ENCODE measurements around the gene CLDN9. TPM values are rescaled to one million over a fixed set of nuclear protein-coding genes. Genes with fewer than 3 reads are reported as not detected.
"Not testable (repeated sequence)": the region's sequence is repeated elsewhere in the genome, so short reads cannot be mapped to it uniquely, and the experiment has no call there.

CLDN9 gene
- total RNA-seq, 1 donor from 2014 or later, result not detected

DNA sequence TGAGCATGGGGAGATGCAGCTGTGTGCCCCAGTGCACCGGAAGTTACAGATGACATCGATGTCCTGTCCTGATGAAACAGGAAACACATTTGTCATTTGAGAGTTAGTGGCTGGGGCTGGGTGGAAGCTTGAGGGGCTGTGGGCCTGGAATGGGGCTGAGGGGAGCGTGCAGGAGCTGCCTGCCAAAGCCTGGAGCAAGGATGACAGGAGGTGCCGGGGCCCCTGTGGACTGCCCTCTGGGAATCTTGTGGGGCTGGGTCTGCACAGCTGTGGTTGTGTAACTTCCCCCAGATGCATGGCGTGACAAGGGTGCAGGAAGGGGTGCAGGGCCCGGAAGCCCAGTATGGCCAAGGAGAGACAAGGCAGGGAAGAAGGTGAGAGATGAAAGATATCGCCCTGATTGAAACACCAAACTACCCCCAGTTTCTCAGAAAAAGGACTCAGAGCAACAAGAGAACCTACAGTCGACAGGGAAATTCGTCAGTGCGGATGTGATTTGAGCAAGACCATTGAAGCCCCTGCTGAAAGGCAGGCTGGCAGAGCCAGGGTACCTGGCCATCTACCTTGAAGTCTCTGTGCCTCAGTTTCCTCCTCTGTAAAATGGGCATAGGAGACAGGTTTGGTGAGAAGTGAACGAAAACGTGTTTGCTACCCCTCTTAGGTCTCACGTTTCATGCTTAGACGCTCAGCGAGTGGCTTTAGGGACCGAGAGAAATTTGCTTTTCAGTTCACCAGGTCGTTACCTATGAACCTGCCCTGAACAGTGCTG is 42.4 kb downstream of the CLDN9 start:
- no peaks in the 10 kb centered on the region for H3K9me3 Mint-ChIP-seq (ENCODE audit: low read depth)
- no peak for DNase-seq (ENCODE audit: low spot score)
- H3K27ac Mint-ChIP-seq (ENCODE audit: unreplicated experiment), result no peak overlapping the region
- H3K4me1 Mint-ChIP-seq (ENCODE audit: low read depth), result peaks cover 11% of the 10 kb centered on the region
- no peak overlapping the region for H3K4me3 Mint-ChIP-seq (ENCODE audit: unreplicated experiment)
- TF ChIP-seq, protein P1, sequence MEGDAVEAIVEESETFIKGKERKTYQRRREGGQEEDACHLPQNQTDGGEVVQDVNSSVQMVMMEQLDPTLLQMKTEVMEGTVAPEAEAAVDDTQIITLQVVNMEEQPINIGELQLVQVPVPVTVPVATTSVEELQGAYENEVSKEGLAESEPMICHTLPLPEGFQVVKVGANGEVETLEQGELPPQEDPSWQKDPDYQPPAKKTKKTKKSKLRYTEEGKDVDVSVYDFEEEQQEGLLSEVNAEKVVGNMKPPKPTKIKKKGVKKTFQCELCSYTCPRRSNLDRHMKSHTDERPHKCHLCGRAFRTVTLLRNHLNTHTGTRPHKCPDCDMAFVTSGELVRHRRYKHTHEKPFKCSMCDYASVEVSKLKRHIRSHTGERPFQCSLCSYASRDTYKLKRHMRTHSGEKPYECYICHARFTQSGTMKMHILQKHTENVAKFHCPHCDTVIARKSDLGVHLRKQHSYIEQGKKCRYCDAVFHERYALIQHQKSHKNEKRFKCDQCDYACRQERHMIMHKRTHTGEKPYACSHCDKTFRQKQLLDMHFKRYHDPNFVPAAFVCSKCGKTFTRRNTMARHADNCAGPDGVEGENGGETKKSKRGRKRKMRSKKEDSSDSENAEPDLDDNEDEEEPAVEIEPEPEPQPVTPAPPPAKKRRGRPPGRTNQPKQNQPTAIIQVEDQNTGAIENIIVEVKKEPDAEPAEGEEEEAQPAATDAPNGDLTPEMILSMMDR (IDR thresholded peaks at IDR 0.05), result no peak
- peaks cover 9% of the 10 kb centered on the region for H3K36me3 Mint-ChIP-seq (ENCODE audit: low read depth)
- H3K27me3 Mint-ChIP-seq (ENCODE audit: low read depth), result peaks cover 10% of the 10 kb centered on the region

DNA sequence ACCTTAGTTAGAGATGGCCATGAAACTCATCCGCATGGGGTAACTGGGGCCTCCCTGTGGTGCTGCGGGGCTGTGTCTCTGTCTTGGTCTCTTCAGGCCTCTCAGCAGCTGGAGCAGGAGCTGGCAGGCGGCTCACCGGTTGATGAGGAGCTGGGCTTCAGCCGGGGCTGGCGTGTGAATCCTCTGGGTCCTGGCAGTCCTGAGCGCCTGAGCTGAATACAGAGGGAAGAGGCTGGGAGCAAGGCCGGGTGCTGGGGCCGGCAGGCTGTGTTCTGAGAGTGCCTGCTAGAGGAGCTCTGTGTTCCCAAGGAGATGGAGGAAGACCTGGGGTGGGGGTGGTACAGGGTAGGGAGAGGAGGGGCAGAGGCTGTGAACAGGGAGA is 43.0 kb downstream of the CLDN9 start:
- H3K27me3 Mint-ChIP-seq (ENCODE audit: low read depth); H3K4me3 Mint-ChIP-seq (ENCODE audit: unreplicated experiment); H3K27ac Mint-ChIP-seq (ENCODE audit: unreplicated experiment); DNase-seq (ENCODE audit: low spot score); H3K9me3 Mint-ChIP-seq (ENCODE audit: low read depth); H3K36me3 Mint-ChIP-seq (ENCODE audit: low read depth): not testable (repeated sequence)
- H3K4me1 Mint-ChIP-seq (ENCODE audit: low read depth), result peaks cover 14% of the 10 kb centered on the region

DNA sequence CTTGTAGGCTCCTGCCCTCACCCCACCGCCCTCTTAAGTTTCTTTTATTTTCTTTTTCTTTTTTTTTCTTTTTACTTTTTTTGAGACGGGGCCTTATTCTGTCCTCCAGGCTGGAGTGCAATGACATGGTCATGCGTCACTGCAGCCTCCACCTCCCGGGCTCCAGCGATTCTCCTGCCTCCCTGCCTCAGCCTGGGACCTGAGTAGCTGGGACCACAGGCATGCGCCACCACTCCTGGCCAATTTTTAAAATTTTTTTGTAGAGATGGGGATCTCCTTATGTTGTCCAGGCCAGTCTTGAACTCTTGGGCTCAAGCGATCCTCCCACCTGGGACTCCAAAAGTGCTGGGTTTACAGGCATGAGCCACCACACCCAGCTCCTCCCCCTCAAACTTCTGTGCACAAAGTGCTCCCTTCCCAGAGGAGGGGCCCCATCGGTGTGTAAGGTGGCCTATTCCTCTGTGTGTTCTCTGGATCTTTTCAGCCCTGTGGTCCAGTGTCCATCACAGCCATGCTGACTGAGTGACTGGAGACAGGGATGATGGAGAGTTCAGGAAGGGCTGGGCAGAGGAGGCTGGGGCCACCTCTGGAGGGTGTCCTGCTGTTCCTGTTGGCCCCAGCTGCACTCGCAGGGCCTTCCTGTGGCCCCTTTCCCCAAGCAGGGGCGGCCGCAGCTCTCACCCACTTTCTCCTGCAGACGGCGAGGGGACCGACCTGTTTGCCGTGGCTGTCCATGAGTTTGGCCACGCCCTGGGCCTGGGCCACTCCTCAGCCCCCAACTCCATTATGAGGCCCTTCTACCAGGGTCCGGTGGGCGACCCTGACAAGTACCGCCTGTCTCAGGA is 43.8 kb downstream of the CLDN9 start:
- peaks cover 9% of the 10 kb centered on the region for H3K36me3 Mint-ChIP-seq (ENCODE audit: low read depth)
- H3K27me3 Mint-ChIP-seq (ENCODE audit: low read depth), result peaks cover 4% of the 10 kb centered on the region
- H3K27ac Mint-ChIP-seq (ENCODE audit: unreplicated experiment), result no peak overlapping the region
- TF ChIP-seq, protein P1 (IDR thresholded peaks at IDR 0.05), result no peak
- peaks cover 14% of the 10 kb centered on the region for H3K4me1 Mint-ChIP-seq (ENCODE audit: low read depth)
- no peak for DNase-seq (ENCODE audit: low spot score)
- no peak overlapping the region for H3K4me3 Mint-ChIP-seq (ENCODE audit: unreplicated experiment)
- H3K9me3 Mint-ChIP-seq (ENCODE audit: low read depth), result no peaks in the 10 kb centered on the region

DNA sequence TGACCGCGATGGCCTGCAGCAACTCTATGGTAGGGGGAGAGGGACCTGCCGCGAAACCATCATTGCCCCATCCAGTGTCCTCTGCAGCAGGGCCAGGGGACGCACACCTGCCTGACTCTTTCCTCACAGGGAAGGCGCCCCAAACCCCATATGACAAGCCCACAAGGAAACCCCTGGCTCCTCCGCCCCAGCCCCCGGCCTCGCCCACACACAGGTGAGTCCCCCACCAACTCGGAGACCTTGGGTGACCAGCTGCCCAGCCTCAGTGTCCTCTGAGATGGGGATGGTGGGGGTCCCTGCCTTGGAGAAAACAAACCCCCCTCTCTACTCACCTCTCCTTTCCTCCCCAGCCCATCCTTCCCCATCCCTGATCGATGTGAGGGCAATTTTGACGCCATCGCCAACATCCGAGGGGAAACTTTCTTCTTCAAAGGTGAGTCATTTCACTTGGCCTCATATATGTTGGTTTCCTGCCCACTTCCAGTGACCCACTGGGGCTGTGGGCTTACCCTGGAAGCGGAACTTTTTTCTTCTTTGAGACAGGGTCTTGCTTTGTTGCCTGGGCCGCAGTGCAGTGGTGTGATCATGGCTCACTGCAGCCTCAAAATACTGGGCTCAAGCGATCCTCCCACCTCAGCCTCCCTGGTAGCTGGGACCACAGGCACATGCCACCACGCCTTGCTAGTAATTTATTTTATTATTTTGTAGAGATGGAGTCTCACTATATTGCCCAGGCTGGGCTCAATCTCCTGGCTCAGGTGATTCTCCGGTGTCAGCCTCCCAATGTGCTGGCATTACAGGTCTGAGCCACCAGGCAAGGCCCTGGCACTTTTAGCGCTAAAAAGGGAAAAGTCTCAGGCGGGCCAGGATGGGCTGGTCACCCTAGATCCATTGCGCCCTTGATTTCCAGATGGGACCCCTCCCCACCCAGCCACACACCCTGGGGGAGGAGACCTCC is 44.7 kb downstream of the CLDN9 start:
- no peaks in the 10 kb centered on the region for H3K27me3 Mint-ChIP-seq (ENCODE audit: low read depth)
- no peak overlapping the region for H3K27ac Mint-ChIP-seq (ENCODE audit: unreplicated experiment)
- no peak overlapping the region for H3K4me3 Mint-ChIP-seq (ENCODE audit: unreplicated experiment)
- H3K4me1 Mint-ChIP-seq (ENCODE audit: low read depth), result peaks cover 14% of the 10 kb centered on the region
- H3K9me3 Mint-ChIP-seq (ENCODE audit: low read depth), result no peaks in the 10 kb centered on the region
- TF ChIP-seq, protein P1 (IDR thresholded peaks at IDR 0.05), result no peak
- H3K36me3 Mint-ChIP-seq (ENCODE audit: low read depth), result peaks cover 9% of the 10 kb centered on the region
- DNase-seq (ENCODE audit: low spot score), result no peak

DNA sequence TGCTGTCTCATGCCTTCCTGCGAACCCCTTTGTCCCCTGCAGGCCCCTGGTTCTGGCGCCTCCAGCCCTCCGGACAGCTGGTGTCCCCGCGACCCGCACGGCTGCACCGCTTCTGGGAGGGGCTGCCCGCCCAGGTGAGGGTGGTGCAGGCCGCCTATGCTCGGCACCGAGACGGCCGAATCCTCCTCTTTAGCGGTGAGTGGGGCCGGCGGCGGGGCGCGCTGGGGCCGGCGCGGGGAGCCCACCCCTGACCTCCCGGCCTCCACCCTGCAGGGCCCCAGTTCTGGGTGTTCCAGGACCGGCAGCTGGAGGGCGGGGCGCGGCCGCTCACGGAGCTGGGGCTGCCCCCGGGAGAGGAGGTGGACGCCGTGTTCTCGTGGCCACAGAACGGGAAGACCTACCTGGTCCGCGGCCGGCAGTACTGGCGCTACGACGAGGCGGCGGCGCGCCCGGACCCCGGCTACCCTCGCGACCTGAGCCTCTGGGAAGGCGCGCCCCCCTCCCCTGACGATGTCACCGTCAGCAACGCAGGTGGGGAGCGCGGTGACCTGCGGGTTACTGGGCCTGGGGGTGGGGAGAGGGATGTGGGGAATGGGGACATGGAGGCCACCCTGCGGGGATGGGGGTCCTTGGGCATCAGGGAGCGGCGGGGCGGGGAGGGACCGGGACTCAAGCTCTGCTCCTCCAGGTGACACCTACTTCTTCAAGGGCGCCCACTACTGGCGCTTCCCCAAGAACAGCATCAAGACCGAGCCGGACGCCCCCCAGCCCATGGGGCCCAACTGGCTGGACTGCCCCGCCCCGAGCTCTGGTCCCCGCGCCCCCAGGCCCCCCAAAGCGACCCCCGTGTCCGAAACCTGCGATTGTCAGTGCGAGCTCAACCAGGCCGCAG is 45.7 kb downstream of the CLDN9 start:
- DNase-seq (ENCODE audit: low spot score), result no peak
- Mint-ChIP-seq H3K9me3 (ENCODE audit: low read depth) (no peaks in the 10 kb centered on the region), H3K27me3 (ENCODE audit: low read depth) (no peaks in the 10 kb centered on the region), H3K4me1 (ENCODE audit: low read depth) (peaks cover 14% of the 10 kb centered on the region), H3K36me3 (ENCODE audit: low read depth) (peaks cover 9% of the 10 kb centered on the region), H3K4me3 (ENCODE audit: unreplicated experiment) (peak overlapping the region; percentile 83), H3K27ac (ENCODE audit: unreplicated experiment) (no peak overlapping the region)
- TF ChIP-seq, protein P1 (IDR thresholded peaks at IDR 0.05), result no peak
